GM10266 (cell line): ENCODE data around the gene SHTN1.

ENCODE experiments used
- DNase-seq: peaks from one replicate; pipeline ENCODE4 v3.0.0; 2012; ENCODE audit errors: extremely low spot score
- TF ChIP-seq, protein P1 (sequence below): IDR thresholded peaks from 2 replicates; pipeline ENCODE4 v1.5.1; 2012; ENCODE audit warnings: mild to moderate bottlenecking, low read depth; ENCODE audit not compliant: control insufficient read depth, insufficient read depth; ENCODE audit errors: missing control alignments

SHTN1 gene

GRCh38 chr10:116948530-116948870, 56.5 kb downstream of the SHTN1 start:
- TF ChIP-seq, protein P1, sequence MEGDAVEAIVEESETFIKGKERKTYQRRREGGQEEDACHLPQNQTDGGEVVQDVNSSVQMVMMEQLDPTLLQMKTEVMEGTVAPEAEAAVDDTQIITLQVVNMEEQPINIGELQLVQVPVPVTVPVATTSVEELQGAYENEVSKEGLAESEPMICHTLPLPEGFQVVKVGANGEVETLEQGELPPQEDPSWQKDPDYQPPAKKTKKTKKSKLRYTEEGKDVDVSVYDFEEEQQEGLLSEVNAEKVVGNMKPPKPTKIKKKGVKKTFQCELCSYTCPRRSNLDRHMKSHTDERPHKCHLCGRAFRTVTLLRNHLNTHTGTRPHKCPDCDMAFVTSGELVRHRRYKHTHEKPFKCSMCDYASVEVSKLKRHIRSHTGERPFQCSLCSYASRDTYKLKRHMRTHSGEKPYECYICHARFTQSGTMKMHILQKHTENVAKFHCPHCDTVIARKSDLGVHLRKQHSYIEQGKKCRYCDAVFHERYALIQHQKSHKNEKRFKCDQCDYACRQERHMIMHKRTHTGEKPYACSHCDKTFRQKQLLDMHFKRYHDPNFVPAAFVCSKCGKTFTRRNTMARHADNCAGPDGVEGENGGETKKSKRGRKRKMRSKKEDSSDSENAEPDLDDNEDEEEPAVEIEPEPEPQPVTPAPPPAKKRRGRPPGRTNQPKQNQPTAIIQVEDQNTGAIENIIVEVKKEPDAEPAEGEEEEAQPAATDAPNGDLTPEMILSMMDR = no peak
- no peak for DNase-seq

- TF ChIP-seq, protein P1 = no peak
- no peak for DNase-seq
These were observed 57.0 kb downstream of the SHTN1 start for GRCh38 chr10:116947841-116948529.

DNA sequence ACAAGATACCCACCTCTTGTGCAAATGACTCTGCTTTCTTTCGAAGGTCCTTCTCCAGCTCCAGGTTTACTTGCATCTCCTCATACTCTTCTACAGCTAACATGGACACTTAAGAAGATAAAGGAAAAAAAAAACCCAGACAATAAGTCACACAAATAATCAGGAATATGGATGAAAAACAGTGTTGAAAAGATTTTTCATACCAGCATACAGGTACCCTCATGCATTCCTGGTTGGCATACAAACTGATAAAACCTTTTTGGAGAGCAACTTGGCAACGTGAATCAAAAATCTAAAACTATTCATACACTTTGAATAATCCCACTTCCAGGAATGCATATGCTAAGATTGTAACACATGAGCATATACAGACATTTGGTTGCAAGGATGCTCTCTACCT, 60.1 kb downstream of the SHTN1 start:
- no peak for DNase-seq
- TF ChIP-seq, protein P1 = no peak

GRCh38 chr10:116931806-116932205, 73.2 kb downstream of the SHTN1 start:
- no peak for DNase-seq
- TF ChIP-seq, protein P1 = no peak

DNA sequence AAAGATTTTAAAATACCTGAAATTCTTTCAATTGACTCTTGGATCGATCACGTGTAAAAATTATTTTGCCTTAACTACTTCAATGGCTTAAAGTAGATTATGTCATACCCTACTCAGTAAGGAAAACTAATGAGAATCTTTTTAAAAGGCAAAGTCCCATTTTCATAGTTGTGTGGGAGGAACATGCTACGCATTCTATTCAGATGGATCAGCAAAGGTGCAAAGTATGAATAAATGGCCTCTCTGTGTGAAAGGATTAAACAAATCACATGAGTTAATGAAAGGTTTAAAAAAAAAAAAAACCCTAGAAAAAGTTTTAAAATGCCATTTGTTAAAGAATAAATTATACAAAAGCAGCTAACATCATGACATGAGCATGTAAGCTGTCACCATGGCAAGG, 78.6 kb downstream of the SHTN1 start:
- no peak for DNase-seq
- TF ChIP-seq, protein P1 = no peak

DNA sequence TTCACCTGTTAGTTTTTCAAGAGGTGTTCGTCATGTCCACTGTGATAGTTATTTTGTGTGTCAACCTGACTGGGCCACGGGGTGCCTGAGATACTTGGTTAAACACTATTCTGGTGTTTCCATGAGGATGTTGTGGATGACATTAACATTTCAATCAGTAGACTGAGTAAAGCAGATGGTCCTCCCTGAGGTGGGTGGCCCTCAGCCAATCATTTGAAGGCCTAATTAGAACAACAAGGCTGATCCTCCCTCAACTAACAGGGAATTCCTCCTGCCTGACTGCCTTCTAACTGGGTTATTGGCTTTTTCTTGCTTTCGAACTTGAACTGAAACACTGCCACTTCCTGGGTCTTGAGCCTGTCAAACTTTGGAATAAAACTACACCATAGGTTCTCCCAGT, 79.9 kb downstream of the SHTN1 start:
- DNase-seq = no peak
- TF ChIP-seq, protein P1 = no peak

- TF ChIP-seq, protein P1 = no peak
These were observed 85.3 kb downstream of the SHTN1 start for GRCh38 chr10:116919706-116920105.

More at GRCh38 chr10:116919706-116920105, 85.3 kb downstream of the SHTN1 start:
- no peak for DNase-seq
